Body of pancreas (tissue), 4 donors: ENCODE results near the gene EIF4EBP3. TPM values are rescaled to one million over a fixed set of nuclear protein-coding genes. Genes with fewer than 3 reads are reported as not detected.
A peak's percentile ranks its signal among the peaks of the same experiment; 100 is the strongest.

Source experiments
- ATAC-seq: fragments of 150-250 bp; one replicate; pipeline ENCODE4 v1.9.1; 2016
- DNase-seq, 4 donors: peaks; one replicate each; pipeline ENCODE4 v3.0.0-alpha.2; 2019
- H3K27ac ChIP-seq, 4 donors: fragments of 200-600 bp; sonication (generic); 1 replicate in 3 of 4; 2 replicates in 1 of 4; pipeline versions ENCODE4 v1.5.1 to v1.6.1; 2016 to 2019; ENCODE audit warnings: mild to moderate bottlenecking in 1 of 4, mixed read lengths in 1 of 4, moderate library complexity in 1 of 4
- H3K27me3 ChIP-seq, 2 donors: fragments of 200-600 bp; sonication (generic); one replicate each; pipeline ENCODE4 v1.6.0; 2016; ENCODE audit warnings: mild to moderate bottlenecking in 1 of 2
- H3K36me3 ChIP-seq, 2 donors: fragments of 200-600 bp; sonication (generic); replicated peaks in 1 of 2; 2 replicates each; pipeline ENCODE4 v1.5.1; 2016; ENCODE audit warnings: low read depth in 2 of 2; ENCODE audit not compliant: insufficient read depth in 1 of 2
- H3K4me1 ChIP-seq: fragments of 200-600 bp; sonication (generic); one replicate; pipeline ENCODE4 v1.6.0; 2016
- H3K4me3 ChIP-seq, 2 donors: fragments of 200-600 bp; sonication (generic); 1 replicate in 1 of 2; 2 replicates in 1 of 2; pipeline ENCODE4 v1.5.1; 2016 to 2019
- H3K9me3 ChIP-seq, 3 donors: fragments of 200-600 bp; sonication (generic); 1 replicate in 2 of 3; 2 replicates in 1 of 3; pipeline ENCODE4 v1.5.1; 2016
- CTCF ChIP-seq, 7 experiments: fragments of 450-650 bp in 4 of 7; fragments of 200-600 bp in 3 of 7; sonication (generic) in 3 of 7; IDR thresholded peaks; one replicate each; pipeline ENCODE4 v1.5.1; 2016 to 2019; ENCODE audit warnings: antibody characterized with exemption in 7 of 7
- POLR2A ChIP-seq, 3 donors: fragments of 450-650 bp; IDR thresholded peaks; one replicate each; pipeline ENCODE4 v1.6.1; 2016; ENCODE audit warnings: antibody characterized with exemption in 3 of 3, mild to moderate bottlenecking in 2 of 3
- WGBS, 2 donors: methylation state at CpG; one replicate each; pipeline ENCODE4 v1.1.5; 2017; 5-methylcytosine and 5-hydroxymethylcytosine counted together
- intact Hi-C: fragments of 100-400 bp; cut with DNase I; formaldehyde crosslinking; loops from one replicate; pipeline ENCODE4 v1.15.1; 2023
- total RNA-seq, 2 donors: library from RNA; depleted of rRNA; stranded (reverse); fragments of >200 nt; gene quantifications; one replicate each; pipeline ENCODE4 v1.1.0, GENCODE V29; 2016

EIF4EBP3 gene
- 1 to 10 TPM in 1 of 2 donors, not detected in 1; 7.3 TPM for total RNA-seq

GRCh38 chr5:140547508-140548299, at the start of gene EIF4EBP3:
Gene EIF4EBP3, plus strand, starts transcription at chr5:140547662. Its CDS starts 76 bp downstream, at chr5:140547738.
- H3K27me3 ChIP-seq: no peaks in the 10 kb centered on the region
- intact Hi-C loops: no loop called here
- H3K27ac ChIP-seq: peak within 1 kb of the TSS; percentile 82 to 99 (median 98)
- H3K36me3 ChIP-seq: peaks cover 0 to 17% of the 10 kb centered on the region in 2 donors
- WGBS, 2 donors: 2 to 3% methylated on average over 19 to 52 of the region's 52 CpGs
- no peak within 1 kb of the TSS for H3K4me3 ChIP-seq
- peak; percentile 97 for ATAC-seq
- no peaks in the 10 kb centered on the region for H3K9me3 ChIP-seq
- DNase-seq: peak; percentile 98 to 99 (median 99)
- peaks cover 43% of the 10 kb centered on the region for H3K4me1 ChIP-seq
- TF ChIP-seq POLR2A (IDR thresholded peaks at IDR 0.05): peak; percentile 93 to 95 (median 94)
- peak; percentile 31 to 93 (median 84) for TF ChIP-seq CTCF (IDR thresholded peaks at IDR 0.05)

GRCh38 chr5:140497897-140498296, 49.6 kb upstream of the EIF4EBP3 start:
- Histone ChIP-seq H3K9me3 (no peaks in the 10 kb centered on the region), H3K4me3 (no peak overlapping the region), H3K27ac (peak overlapping the region in 1 of 4 donors; percentile 48), H3K36me3 (peaks cover 0 to 8% of the 10 kb centered on the region in 2 donors), H3K4me1 (peaks cover 10% of the 10 kb centered on the region), H3K27me3 (no peaks in the 10 kb centered on the region)
- TF ChIP-seq CTCF (IDR thresholded peaks at IDR 0.05) (no peak), POLR2A (IDR thresholded peaks at IDR 0.05) (no peak)
- peak; percentile 71 for ATAC-seq
- intact Hi-C loops: no loop called here
- DNase-seq: peak; percentile 25 to 56 (median 39)

GRCh38 chr5:140498591-140498990, 48.9 kb upstream of the EIF4EBP3 start:
- intact Hi-C loops: no loop called here
- H3K36me3 ChIP-seq: peaks cover 0 to 8% of the 10 kb centered on the region in 2 donors
- no peak for TF ChIP-seq POLR2A (IDR thresholded peaks at IDR 0.05)
- TF ChIP-seq CTCF (IDR thresholded peaks at IDR 0.05): no peak
- H3K27ac ChIP-seq: peak overlapping the region in 1 of 4 donors; percentile 48
- ATAC-seq (no peak), DNase-seq (no peak)
- H3K4me3 ChIP-seq: no peak overlapping the region
- H3K27me3 ChIP-seq: no peaks in the 10 kb centered on the region
- peaks cover 10% of the 10 kb centered on the region for H3K4me1 ChIP-seq
- H3K9me3 ChIP-seq: no peaks in the 10 kb centered on the region
- WGBS, 2 donors: 89 to 97% methylated on average over 1 of the region's 1 CpG

- ATAC-seq: no peak
- H3K27ac ChIP-seq: no peak overlapping the region
- no peak for DNase-seq
- intact Hi-C loops: no loop called here
- no peak for TF ChIP-seq POLR2A (IDR thresholded peaks at IDR 0.05)
- TF ChIP-seq CTCF (IDR thresholded peaks at IDR 0.05): no peak
- H3K4me3 ChIP-seq: no peak overlapping the region
- H3K36me3 ChIP-seq: peaks cover 11 to 23% of the 10 kb centered on the region in 2 donors
- H3K4me1 ChIP-seq: peaks cover 6% of the 10 kb centered on the region
- WGBS, 2 donors: 85 to 88% methylated on average over 2 of the region's 2 CpGs
- no peaks in the 10 kb centered on the region for H3K27me3 ChIP-seq
- H3K9me3 ChIP-seq: no peaks in the 10 kb centered on the region
Measured at GRCh38 chr5:140502834-140503233, 44.6 kb upstream of the EIF4EBP3 start.
